Stomach (tissue), 9 donors: Measurements from ENCODE around the gene PDCD4. TPM values are rescaled to one million over a fixed set of nuclear protein-coding genes. Genes with fewer than 3 reads are reported as not detected.

Source experiments
- DNase-seq, 2 donors: peaks; one replicate each; pipeline versions ENCODE4 v3.0.0 to v3.0.0-alpha.2; 2013 to 2019
- H3K27ac ChIP-seq, 5 donors: fragments of 200-600 bp in 4 of 5; sonication (generic) in 4 of 5; one replicate each; pipeline ENCODE4 v1.5.1; 2013 to 2019; ENCODE audit warnings: mild to moderate bottlenecking in 1 of 5, moderate library complexity in 1 of 5
- H3K27me3 ChIP-seq, 3 donors: fragments of 200-600 bp; sonication (generic); one replicate each; pipeline ENCODE4 v1.5.1; 2017 to 2019; ENCODE audit warnings: mixed run types in 1 of 3
- H3K36me3 ChIP-seq, 4 donors: fragments of 200-600 bp; sonication (generic); 1 replicate in 3 of 4; 2 replicates in 1 of 4; pipeline ENCODE4 v1.5.1; 2016 to 2019
- H3K4me1 ChIP-seq, 4 donors: fragments of 200-600 bp; sonication (generic); one replicate each; pipeline ENCODE4 v1.5.1; 2016 to 2019
- H3K4me3 ChIP-seq, 4 donors: fragments of 200-600 bp; sonication (generic) in 3 of 4; one replicate each; pipeline ENCODE4 v1.5.1; 2016 to 2019; ENCODE audit warnings: mild to moderate bottlenecking in 1 of 4
- H3K9me3 ChIP-seq, 4 donors: fragments of 200-600 bp; sonication (generic); one replicate each; pipeline ENCODE4 v1.5.1; 2016 to 2019
- CTCF ChIP-seq, 7 experiments: fragments of 450-650 bp in 4 of 7; fragments of 200-600 bp in 3 of 7; sonication (generic) in 3 of 7; IDR thresholded peaks; one replicate each; pipeline ENCODE4 v1.5.1; 2016 to 2019; ENCODE audit warnings: antibody characterized with exemption in 7 of 7, control low read depth in 2 of 7, mild to moderate bottlenecking in 1 of 7
- EP300 ChIP-seq: sonication (generic); formaldehyde crosslinking; IDR thresholded peaks from one replicate; pipeline ENCODE4 v1.6.1; 2017; ENCODE audit warnings: antibody characterized with exemption
- POLR2A ChIP-seq, 4 donors: fragments of 450-650 bp; IDR thresholded peaks; one replicate each; pipeline ENCODE4 v1.6.1; 2016; ENCODE audit warnings: antibody characterized with exemption in 4 of 4, control low read depth in 2 of 4, mild to moderate bottlenecking in 1 of 4, moderate library complexity in 1 of 4
- POLR2AphosphoS5 ChIP-seq, 3 donors: sonication (generic); formaldehyde crosslinking; IDR thresholded peaks; one replicate each; pipeline ENCODE4 v1.6.1; 2016; ENCODE audit warnings: antibody characterized with exemption in 3 of 3
- WGBS, 5 donors: extraction: QIAGEN DNeasy Blood & Tissue Kit in 3 of 5; methylation state at CpG; one replicate each; pipeline versions ENCODE4 v1.1.5 to v1.1.7; 2013 to 2018; 5-methylcytosine and 5-hydroxymethylcytosine counted together
- intact Hi-C: fragments of 100-400 bp; cut with DNase I; formaldehyde crosslinking; loops from one replicate; pipeline ENCODE4 v1.15.1; 2023; ENCODE audit warnings: low total_unique reads
- polyA plus RNA-seq, 3 donors: library from polyadenylated mRNA; stranded (reverse); fragments of 200-250 nt; gene quantifications; one replicate each; pipeline ENCODE4 v1.2.3, GENCODE V29; 2013
- total RNA-seq, 5 donors: library from RNA; depleted of rRNA; stranded (reverse); fragments of >200 nt; gene quantifications; one replicate each; pipeline versions ENCODE4 v1.1.0 to v1.2.3, GENCODE V29; 2014 to 2016
- donor health status: healthy with polysubstance abuse.
- donor health status: Bipolar disorder and iron deficiency.
- donor health status: healthy.

Gene PDCD4
- total and polyA plus RNA-seq, 8 donors, result 39.3 to 605 (median 119) TPM

- intact Hi-C loops, result no loop called here
- H3K4me1 ChIP-seq, result peaks cover 40 to 73% (median 62%) of the 10 kb centered on the region in 4 donors
These were observed 13.3 kb upstream of the PDCD4 start for GRCh38 chr10:110858297-110858934.

DNA sequence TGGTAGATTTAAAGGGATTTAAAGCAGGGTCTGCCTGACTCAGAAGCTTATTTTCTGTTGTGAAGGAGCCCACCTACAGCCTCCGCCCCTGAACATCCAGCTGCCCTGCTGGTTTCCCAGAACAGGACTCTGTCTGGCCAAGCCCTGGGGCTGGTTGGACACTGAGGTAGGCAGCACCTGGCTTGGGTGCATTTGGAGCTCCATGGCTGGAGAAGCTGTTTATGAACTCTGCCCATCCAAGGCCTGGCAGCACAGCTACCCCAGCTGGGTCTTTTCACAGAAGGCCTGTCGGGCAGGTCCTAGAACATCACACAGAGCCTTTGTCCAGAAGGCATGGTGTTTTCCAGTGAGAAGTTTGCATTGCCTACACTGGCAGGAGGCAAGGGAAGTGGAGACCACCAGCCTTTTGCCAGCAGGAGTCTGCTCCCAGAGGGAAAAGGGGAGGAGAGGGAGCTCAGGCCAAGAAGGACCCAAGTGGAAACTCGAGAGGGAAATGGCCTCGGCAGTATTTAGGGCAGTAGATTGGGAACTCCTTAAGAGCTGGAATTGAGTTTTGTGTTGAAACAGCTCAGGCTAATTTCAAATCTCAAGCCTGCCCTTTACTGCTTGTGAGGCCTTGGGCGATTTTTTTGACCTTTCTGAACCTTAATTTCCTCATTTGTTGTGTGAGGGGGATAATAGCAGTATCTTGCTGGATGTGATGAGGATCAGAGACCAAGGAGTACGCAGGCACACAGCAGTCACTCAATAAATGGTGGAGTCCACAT lies 12.3 kb upstream of the PDCD4 start:
- H3K27ac ChIP-seq, result peak overlapping the region; percentile 80 to 99 (median 97)
- H3K36me3 ChIP-seq, result no peaks in the 10 kb centered on the region
- H3K27me3 ChIP-seq, result no peaks in the 10 kb centered on the region
- no peak overlapping the region for H3K4me3 ChIP-seq
- 57 to 74% (median 65%) methylated on average over 5 to 6 of the region's 6 CpGs for WGBS, 5 donors
- intact Hi-C loops, result no loop called here
- DNase-seq, result no peak
- no peaks in the 10 kb centered on the region for H3K9me3 ChIP-seq
- peaks cover 47 to 80% (median 67%) of the 10 kb centered on the region in 4 donors for H3K4me1 ChIP-seq
- TF ChIP-seq CTCF (IDR thresholded peaks at IDR 0.05) (no peak), EP300 (no peak), POLR2A (IDR thresholded peaks at IDR 0.05) (no peak), POLR2AphosphoS5 (IDR thresholded peaks at IDR 0.05) (no peak)

More at GRCh38 chr10:110858297-110858934, 13.3 kb upstream of the PDCD4 start:
- Histone ChIP-seq H3K36me3 (no peaks in the 10 kb centered on the region), H3K27ac (peak overlapping the region; percentile 80 to 99 (median 97)), H3K9me3 (no peaks in the 10 kb centered on the region), H3K4me3 (peak overlapping the region in 1 of 4 donors; percentile 22), H3K27me3 (no peaks in the 10 kb centered on the region)
- TF ChIP-seq EP300, result no peak
- no peak for TF ChIP-seq POLR2A (IDR thresholded peaks at IDR 0.05)
- peak; percentile 11 to 89 (median 89) for TF ChIP-seq POLR2AphosphoS5 (IDR thresholded peaks at IDR 0.05)
- no peak for TF ChIP-seq CTCF (IDR thresholded peaks at IDR 0.05)
- 4 to 29% (median 17%) methylated on average over 1 of the region's 1 CpG for WGBS, 5 donors
- no peak for DNase-seq

DNA sequence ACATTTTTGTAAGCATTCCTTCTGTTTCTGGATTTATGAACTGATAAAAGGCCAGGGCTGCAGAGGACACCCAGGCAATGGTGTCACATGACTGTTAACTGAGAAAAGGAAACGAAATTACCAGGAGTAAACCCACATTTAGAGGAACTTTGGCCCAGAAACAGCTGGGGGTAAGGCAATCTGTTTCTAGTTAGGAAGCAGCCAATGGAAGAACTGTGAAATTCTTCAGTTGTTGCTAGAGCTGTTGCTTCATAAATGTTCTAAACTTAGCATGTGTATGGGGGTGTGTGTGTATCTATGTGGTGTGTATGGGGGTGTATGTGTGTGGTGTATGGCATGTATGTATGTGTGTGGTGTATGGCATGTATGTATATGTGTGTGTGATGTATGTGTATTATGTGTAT lies 11.8 kb upstream of the PDCD4 start:
- WGBS, 5 donors, result 2 to 32% (median 11%) methylated on average over 1 of the region's 1 CpG
- no peaks in the 10 kb centered on the region for H3K36me3 ChIP-seq
- H3K9me3 ChIP-seq, result no peaks in the 10 kb centered on the region
- peaks cover 52 to 81% (median 65%) of the 10 kb centered on the region in 4 donors for H3K4me1 ChIP-seq
- H3K27ac ChIP-seq, result peak overlapping the region; percentile 80 to 99 (median 97)
- TF ChIP-seq CTCF (IDR thresholded peaks at IDR 0.05) (no peak), POLR2A (IDR thresholded peaks at IDR 0.05) (no peak), EP300 (no peak), POLR2AphosphoS5 (IDR thresholded peaks at IDR 0.05) (no peak)
- H3K27me3 ChIP-seq, result no peaks in the 10 kb centered on the region
- H3K4me3 ChIP-seq, result no peak overlapping the region
- no peak for DNase-seq
- intact Hi-C loops, result no loop called here

- peak in 1 of 2 donors; percentile 66 for DNase-seq
- Histone ChIP-seq H3K27me3 (no peaks in the 10 kb centered on the region), H3K36me3 (no peaks in the 10 kb centered on the region), H3K4me3 (no peak overlapping the region), H3K27ac (peak overlapping the region; percentile 47 to 99 (median 97)), H3K4me1 (peaks cover 60 to 86% (median 67%) of the 10 kb centered on the region in 4 donors), H3K9me3 (no peaks in the 10 kb centered on the region)
- intact Hi-C loops, result no loop called here
- TF ChIP-seq POLR2AphosphoS5 (IDR thresholded peaks at IDR 0.05) (peak in 1 of 3 donors; percentile 3), CTCF (IDR thresholded peaks at IDR 0.05) (no peak), EP300 (no peak), POLR2A (IDR thresholded peaks at IDR 0.05) (no peak)
- 55 to 67% (median 59%) methylated on average over 6 to 7 of the region's 7 CpGs for WGBS, 5 donors
These were observed 11.0 kb upstream of the PDCD4 start for GRCh38 chr10:110860576-110861241.
